HepG2 (cell line): ENCODE results near the gene PHKB. TPM values are rescaled to one million over a fixed set of nuclear protein-coding genes. Genes with fewer than 3 reads are reported as not detected.
A peak's percentile ranks its signal among the peaks of the same experiment; 100 is the strongest.

Experiments used
- ARNTL ChIP-seq: sonication (generic); formaldehyde crosslinking; IDR thresholded peaks from 2 replicates; pipeline ENCODE4 v1.4.0; 2020; ENCODE audit warnings: mild to moderate bottlenecking, missing genetic modification reagents
- ERF ChIP-seq: IDR thresholded peaks from 2 replicates; pipeline ENCODE4 v1.6.1; 2018; ENCODE audit warnings: missing biosample characterization, missing genetic modification reagents
- FOXA1 ChIP-seq, 2 experiments: fragments of 450-650 bp in 1 of 2; sonication (generic) in 1 of 2; formaldehyde crosslinking in 1 of 2; IDR thresholded peaks; 2 replicates each; pipeline versions ENCODE4 v1.4.0 to v1.6.1; 2016 to 2020; ENCODE audit warnings: missing genetic modification reagents in 1 of 2
- HOXA9 ChIP-seq: sonication (generic); formaldehyde crosslinking; IDR thresholded peaks from 2 replicates; pipeline ENCODE4 v1.8.1; 2022; ENCODE audit warnings: missing genetic modification reagents, mild to moderate bottlenecking, moderate library complexity, borderline replicate concordance
- KLF6 ChIP-seq: IDR thresholded peaks from 2 replicates; pipeline ENCODE4 v1.8.0; 2016; ENCODE audit warnings: missing biosample characterization, missing genetic modification reagents
- KLF9 ChIP-seq: IDR thresholded peaks from 2 replicates; pipeline ENCODE4 v1.6.1; 2016; ENCODE audit warnings: low read depth
- MAF1 ChIP-seq: sonication (generic); formaldehyde crosslinking; IDR thresholded peaks from 2 replicates; pipeline ENCODE4 v1.5.0; 2020; ENCODE audit warnings: missing genetic modification reagents, borderline replicate concordance
- ZFP82 ChIP-seq: sonication (generic); formaldehyde crosslinking; IDR thresholded peaks from 2 replicates; pipeline ENCODE4 v1.5.1; 2020; ENCODE audit warnings: mild to moderate bottlenecking, missing genetic modification reagents, borderline replicate concordance
- ZNF224 ChIP-seq: sonication (generic); formaldehyde crosslinking; IDR thresholded peaks from 2 replicates; pipeline ENCODE4 v1.5.0; 2020; ENCODE audit warnings: mild to moderate bottlenecking, missing genetic modification reagents
- ZNF232 ChIP-seq: sonication (generic); formaldehyde crosslinking; IDR thresholded peaks from 2 replicates; pipeline ENCODE4 v1.4.0; 2020; ENCODE audit warnings: missing genetic modification reagents, borderline replicate concordance
- ZNF234 ChIP-seq: sonication (generic); formaldehyde crosslinking; conservative IDR thresholded peaks from 2 replicates; pipeline ENCODE4 v1.5.1; 2020; ENCODE audit warnings: mild to moderate bottlenecking, missing genetic modification reagents
- ZNF33B ChIP-seq: sonication (generic); formaldehyde crosslinking; IDR thresholded peaks from 2 replicates; pipeline ENCODE4 v1.5.1; 2020; ENCODE audit warnings: mild to moderate bottlenecking, missing genetic modification reagents
- ZNF550 ChIP-seq: sonication (generic); formaldehyde crosslinking; IDR thresholded peaks from 2 replicates; pipeline ENCODE4 v1.4.0; 2020; ENCODE audit warnings: mild to moderate bottlenecking, missing genetic modification reagents, borderline replicate concordance
- ZNF563 ChIP-seq: sonication (generic); formaldehyde crosslinking; IDR thresholded peaks from 2 replicates; pipeline ENCODE4 v1.8.0; 2022; ENCODE audit warnings: mild to moderate bottlenecking, moderate library complexity, missing genetic modification reagents
- ZNF605 ChIP-seq: sonication (generic); formaldehyde crosslinking; IDR thresholded peaks from 2 replicates; pipeline ENCODE4 v1.8.0; 2022; ENCODE audit warnings: mild to moderate bottlenecking, missing genetic modification reagents
- polyA plus RNA-seq, 8 experiments: library from polyadenylated mRNA; depleted of rRNA in 3 of 8; stranded (reverse) in 7 of 8; unstranded in 1 of 8; fragments of >200 nt; fragmentation: Illumina TruSeq in 4 of 8; extraction: Trizol in 4 of 8; gene quantifications; 2 replicates each; pipeline versions ENCODE4 v1.2.1 to v1.2.3, GENCODE V29; 2011 to 2016; ENCODE audit warnings: low read depth in 4 of 8, missing spikeins in 1 of 8, mixed read lengths in 1 of 8; ENCODE audit not compliant: insufficient read depth in 1 of 8
- total RNA-seq, 5 experiments: library from RNA; depleted of rRNA; stranded (reverse); fragments of >200 nt; fragmentation: Illumina TruSeq; extraction: Trizol; gene quantifications; 2 replicates each; pipeline ENCODE4 v1.2.3, GENCODE V29; 2016; ENCODE audit warnings: low read depth in 1 of 5
- TF ChIP-seq, protein P1 (sequence below): sonication (generic); formaldehyde crosslinking; IDR thresholded peaks from 2 replicates; pipeline ENCODE4 v1.5.0; 2020; ENCODE audit warnings: mild to moderate bottlenecking, missing genetic modification reagents, borderline replicate concordance
- TF ChIP-seq, protein P2 (sequence below): fragments of 450-650 bp; IDR thresholded peaks from 2 replicates; pipeline ENCODE4 v1.6.1; 2016
- TF ChIP-seq, protein P3 (sequence below): sonication (generic); formaldehyde crosslinking; IDR thresholded peaks from 2 replicates; pipeline ENCODE4 v1.4.0; 2020; ENCODE audit warnings: missing genetic modification reagents; ENCODE audit errors: not compliant biosample characterization
- TF ChIP-seq, protein P4 (sequence below): sonication (generic); formaldehyde crosslinking; IDR thresholded peaks from 2 replicates; pipeline ENCODE4 v1.4.0; 2020; ENCODE audit warnings: mild to moderate bottlenecking, low read depth, missing genetic modification reagents

PHKB gene
- total and polyA plus RNA-seq, 2 of the 13 experiments (the other 11 are each of a cell fraction or from before 2014, with no cell fraction given): 66.0 to 80.8 TPM

DNA sequence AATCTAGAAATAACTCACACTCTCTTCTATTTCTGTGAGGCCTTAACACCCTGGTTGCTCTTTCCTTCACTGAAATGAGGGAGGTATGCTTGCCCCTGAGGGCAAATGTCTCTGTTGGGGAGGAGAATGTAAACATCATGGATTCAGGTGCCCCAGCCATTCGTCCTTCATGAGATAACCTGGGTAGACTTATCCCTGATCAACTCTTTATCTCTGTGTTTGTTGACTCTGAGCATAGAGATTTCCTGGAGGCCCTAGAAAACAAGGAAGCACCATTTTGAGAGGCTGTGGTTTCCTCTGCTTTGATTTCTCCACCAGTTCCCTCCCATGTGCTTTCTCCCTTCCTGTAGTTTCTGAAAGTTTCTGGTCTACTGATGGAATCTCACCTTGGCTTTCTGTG, 77.3 kb downstream of the PHKB start (continued):
- TF ChIP-seq, protein P1, sequence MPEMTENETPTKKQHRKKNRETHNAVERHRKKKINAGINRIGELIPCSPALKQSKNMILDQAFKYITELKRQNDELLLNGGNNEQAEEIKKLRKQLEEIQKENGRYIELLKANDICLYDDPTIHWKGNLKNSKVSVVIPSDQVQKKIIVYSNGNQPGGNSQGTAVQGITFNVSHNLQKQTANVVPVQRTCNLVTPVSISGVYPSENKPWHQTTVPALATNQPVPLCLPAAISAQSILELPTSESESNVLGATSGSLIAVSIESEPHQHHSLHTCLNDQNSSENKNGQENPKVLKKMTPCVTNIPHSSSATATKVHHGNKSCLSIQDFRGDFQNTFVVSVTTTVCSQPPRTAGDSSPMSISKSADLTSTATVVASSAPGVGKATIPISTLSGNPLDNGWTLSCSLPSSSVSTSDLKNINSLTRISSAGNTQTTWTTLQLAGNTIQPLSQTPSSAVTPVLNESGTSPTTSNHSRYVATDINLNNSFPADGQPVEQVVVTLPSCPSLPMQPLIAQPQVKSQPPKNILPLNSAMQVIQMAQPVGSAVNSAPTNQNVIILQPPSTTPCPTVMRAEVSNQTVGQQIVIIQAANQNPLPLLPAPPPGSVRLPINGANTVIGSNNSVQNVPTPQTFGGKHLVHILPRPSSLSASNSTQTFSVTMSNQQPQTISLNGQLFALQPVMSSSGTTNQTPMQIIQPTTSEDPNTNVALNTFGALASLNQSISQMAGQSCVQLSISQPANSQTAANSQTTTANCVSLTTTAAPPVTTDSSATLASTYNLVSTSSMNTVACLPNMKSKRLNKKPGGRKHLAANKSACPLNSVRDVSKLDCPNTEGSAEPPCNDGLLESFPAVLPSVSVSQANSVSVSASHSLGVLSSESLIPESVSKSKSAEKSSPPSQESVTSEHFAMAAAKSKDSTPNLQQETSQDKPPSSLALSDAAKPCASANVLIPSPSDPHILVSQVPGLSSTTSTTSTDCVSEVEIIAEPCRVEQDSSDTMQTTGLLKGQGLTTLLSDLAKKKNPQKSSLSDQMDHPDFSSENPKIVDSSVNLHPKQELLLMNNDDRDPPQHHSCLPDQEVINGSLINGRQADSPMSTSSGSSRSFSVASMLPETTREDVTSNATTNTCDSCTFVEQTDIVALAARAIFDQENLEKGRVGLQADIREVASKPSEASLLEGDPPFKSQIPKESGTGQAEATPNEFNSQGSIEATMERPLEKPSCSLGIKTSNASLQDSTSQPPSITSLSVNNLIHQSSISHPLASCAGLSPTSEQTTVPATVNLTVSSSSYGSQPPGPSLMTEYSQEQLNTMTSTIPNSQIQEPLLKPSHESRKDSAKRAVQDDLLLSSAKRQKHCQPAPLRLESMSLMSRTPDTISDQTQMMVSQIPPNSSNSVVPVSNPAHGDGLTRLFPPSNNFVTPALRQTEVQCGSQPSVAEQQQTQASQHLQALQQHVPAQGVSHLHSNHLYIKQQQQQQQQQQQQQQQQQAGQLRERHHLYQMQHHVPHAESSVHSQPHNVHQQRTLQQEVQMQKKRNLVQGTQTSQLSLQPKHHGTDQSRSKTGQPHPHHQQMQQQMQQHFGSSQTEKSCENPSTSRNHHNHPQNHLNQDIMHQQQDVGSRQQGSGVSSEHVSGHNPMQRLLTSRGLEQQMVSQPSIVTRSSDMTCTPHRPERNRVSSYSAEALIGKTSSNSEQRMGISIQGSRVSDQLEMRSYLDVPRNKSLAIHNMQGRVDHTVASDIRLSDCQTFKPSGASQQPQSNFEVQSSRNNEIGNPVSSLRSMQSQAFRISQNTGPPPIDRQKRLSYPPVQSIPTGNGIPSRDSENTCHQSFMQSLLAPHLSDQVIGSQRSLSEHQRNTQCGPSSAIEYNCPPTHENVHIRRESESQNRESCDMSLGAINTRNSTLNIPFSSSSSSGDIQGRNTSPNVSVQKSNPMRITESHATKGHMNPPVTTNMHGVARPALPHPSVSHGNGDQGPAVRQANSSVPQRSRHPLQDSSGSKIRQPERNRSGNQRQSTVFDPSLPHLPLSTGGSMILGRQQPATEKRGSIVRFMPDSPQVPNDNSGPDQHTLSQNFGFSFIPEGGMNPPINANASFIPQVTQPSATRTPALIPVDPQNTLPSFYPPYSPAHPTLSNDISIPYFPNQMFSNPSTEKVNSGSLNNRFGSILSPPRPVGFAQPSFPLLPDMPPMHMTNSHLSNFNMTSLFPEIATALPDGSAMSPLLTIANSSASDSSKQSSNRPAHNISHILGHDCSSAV: no peak
- TF ChIP-seq, protein P2, sequence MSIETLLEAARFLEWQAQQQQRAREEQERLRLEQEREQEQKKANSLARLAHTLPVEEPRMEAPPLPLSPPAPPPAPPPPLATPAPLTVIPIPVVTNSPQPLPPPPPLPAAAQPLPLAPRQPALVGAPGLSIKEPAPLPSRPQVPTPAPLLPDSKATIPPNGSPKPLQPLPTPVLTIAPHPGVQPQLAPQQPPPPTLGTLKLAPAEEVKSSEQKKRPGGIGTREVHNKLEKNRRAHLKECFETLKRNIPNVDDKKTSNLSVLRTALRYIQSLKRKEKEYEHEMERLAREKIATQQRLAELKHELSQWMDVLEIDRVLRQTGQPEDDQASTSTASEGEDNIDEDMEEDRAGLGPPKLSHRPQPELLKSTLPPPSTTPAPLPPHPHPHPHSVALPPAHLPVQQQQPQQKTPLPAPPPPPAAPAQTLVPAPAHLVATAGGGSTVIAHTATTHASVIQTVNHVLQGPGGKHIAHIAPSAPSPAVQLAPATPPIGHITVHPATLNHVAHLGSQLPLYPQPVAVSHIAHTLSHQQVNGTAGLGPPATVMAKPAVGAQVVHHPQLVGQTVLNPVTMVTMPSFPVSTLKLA: no peak
- TF ChIP-seq ZNF232 (CRISPR knock-in tag) (peak; percentile 61; the same call in 1 of the 2 replicates), ZNF224 (CRISPR knock-in tag) (no peak), MAF1 (0 out of 2 replicates have a peak, but pooled peaks have one; percentile 27), KLF9 (0 out of 2 replicates have a peak, but pooled peaks have one; percentile 57), FOXA1 (IDR thresholded peaks at IDR 0.05) (peak; percentile 29; the same call in 1 of the 2 replicates), FOXA1 (CRISPR knock-in tag; IDR thresholded peaks at IDR 0.05) (peak; percentile 97), ZNF33B (no peak), HOXA9 (CRISPR knock-in tag) (no peak), KLF6 (CRISPR knock-in tag) (no peak), ZNF563 (CRISPR knock-in tag) (no peak), ZNF234 (CRISPR knock-in tag) (no peak), ARNTL (CRISPR knock-in tag) (peak; percentile 86), ZNF605 (CRISPR knock-in tag) (no peak), ZNF550 (no peak), ZFP82 (CRISPR knock-in tag) (no peak), ERF (CRISPR knock-in tag) (peak; percentile 93)
- TF ChIP-seq, protein P3, sequence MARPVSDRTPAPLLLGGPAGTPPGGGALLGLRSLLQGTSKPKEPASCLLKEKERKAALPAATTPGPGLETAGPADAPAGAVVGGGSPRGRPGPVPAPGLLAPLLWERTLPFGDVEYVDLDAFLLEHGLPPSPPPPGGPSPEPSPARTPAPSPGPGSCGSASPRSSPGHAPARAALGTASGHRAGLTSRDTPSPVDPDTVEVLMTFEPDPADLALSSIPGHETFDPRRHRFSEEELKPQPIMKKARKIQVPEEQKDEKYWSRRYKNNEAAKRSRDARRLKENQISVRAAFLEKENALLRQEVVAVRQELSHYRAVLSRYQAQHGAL: peak; percentile 23
- TF ChIP-seq, protein P4, sequence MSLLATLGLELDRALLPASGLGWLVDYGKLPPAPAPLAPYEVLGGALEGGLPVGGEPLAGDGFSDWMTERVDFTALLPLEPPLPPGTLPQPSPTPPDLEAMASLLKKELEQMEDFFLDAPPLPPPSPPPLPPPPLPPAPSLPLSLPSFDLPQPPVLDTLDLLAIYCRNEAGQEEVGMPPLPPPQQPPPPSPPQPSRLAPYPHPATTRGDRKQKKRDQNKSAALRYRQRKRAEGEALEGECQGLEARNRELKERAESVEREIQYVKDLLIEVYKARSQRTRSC (CRISPR knock-in tag): no peak
